HG02852 (cell line): Measurements from ENCODE around the gene SVIL.
"Not testable (repeated sequence)": the region's sequence is repeated elsewhere in the genome, so short reads cannot be mapped to it uniquely, and the experiment has no call there.

Experiments
- ATAC-seq: cut with Tn5 transposase; IDR thresholded peaks from one replicate; pipeline ENCODE4 v1.9.1; 2021; ENCODE audit warnings: mild to moderate bottlenecking, moderate library complexity; ENCODE audit not compliant: unreplicated experiment

The SVIL gene

GRCh38 chr10:29470355-29470705 is 164.4 kb downstream of the SVIL start:
- no peak for ATAC-seq

GRCh38 chr10:29469481-29470354 is 165.1 kb downstream of the SVIL start:
- no peak for ATAC-seq

GRCh38 chr10:29465384-29465783 is 169.4 kb downstream of the SVIL start:
- no peak for ATAC-seq

- not testable (repeated sequence) for ATAC-seq
Observed at GRCh38 chr10:29464671-29465171, 170.1 kb downstream of the SVIL start.

- ATAC-seq = no peak
Observed at GRCh38 chr10:29461042-29461441, 173.7 kb downstream of the SVIL start.

GRCh38 chr10:29458190-29458589 is 176.6 kb downstream of the SVIL start:
- not testable (repeated sequence) for ATAC-seq

GRCh38 chr10:29455095-29455494 is 179.7 kb downstream of the SVIL start:
- ATAC-seq = no peak

GRCh38 chr10:29454250-29454649 is 180.5 kb downstream of the SVIL start:
- no peak for ATAC-seq

GRCh38 chr10:29452546-29452945 is 182.2 kb downstream of the SVIL start:
- ATAC-seq = no peak

GRCh38 chr10:29451946-29452345 is 182.8 kb downstream of the SVIL start:
- ATAC-seq = no peak

- no peak for ATAC-seq
Observed at GRCh38 chr10:29450405-29450804, 184.4 kb downstream of the SVIL start.

- peak; percentile 87 for ATAC-seq
Observed at GRCh38 chr10:29448756-29449592, 185.8 kb downstream of the SVIL start.

GRCh38 chr10:29448125-29448524 is 186.6 kb downstream of the SVIL start:
- ATAC-seq = no peak

GRCh38 chr10:29446327-29446726 is 188.4 kb downstream of the SVIL start:
- ATAC-seq = no peak

- no peak for ATAC-seq
Observed at GRCh38 chr10:29443745-29444523, 190.8 kb downstream of the SVIL start.

- ATAC-seq = no peak
Observed at GRCh38 chr10:29440981-29441380, 193.8 kb downstream of the SVIL start.

- ATAC-seq = not testable (repeated sequence)
Observed at GRCh38 chr10:29439005-29439404, 195.8 kb downstream of the SVIL start.

GRCh38 chr10:29438271-29438670 is 196.5 kb downstream of the SVIL start:
- ATAC-seq = no peak

- ATAC-seq = no peak
Observed at GRCh38 chr10:29437871-29438270, 196.9 kb downstream of the SVIL start.

- ATAC-seq = no peak
Observed at GRCh38 chr10:29435809-29436501, 198.8 kb downstream of the SVIL start.
